WERI-Rb-1 (cell line): ENCODE measurements around the gene ATP6V0C.

Experiments used
- DNase-seq: peaks from one replicate; pipeline ENCODE4 v3.0.0-alpha.2; 2020
- H3K27ac ChIP-seq: fragments of 250-450 bp; sonication (Bioruptor Pico); 2 replicates; pipeline ENCODE4 v1.5.1; 2020; ENCODE audit warnings: mild to moderate bottlenecking, moderate library complexity
- H3K27me3 ChIP-seq: fragments of 250-450 bp; sonication (Bioruptor Pico); 2 replicates; pipeline ENCODE4 v1.5.1; 2021; ENCODE audit warnings: mild to moderate bottlenecking, low read depth, moderate library complexity; ENCODE audit not compliant: insufficient read depth, severe bottlenecking
- H3K36me3 ChIP-seq: fragments of 250-450 bp; sonication (Bioruptor Pico); 2 replicates; pipeline ENCODE4 v1.5.1; 2020; ENCODE audit warnings: mild to moderate bottlenecking, moderate library complexity
- H3K4me3 ChIP-seq: 2 replicates; pipeline ENCODE4 v1.5.1; 2011; ENCODE audit warnings: low read depth, mild to moderate bottlenecking, control low read depth, low read length
- H3K9me3 ChIP-seq: fragments of 250-450 bp; sonication (Bioruptor Pico); 2 replicates; pipeline ENCODE4 v1.5.1; 2021; ENCODE audit warnings: mild to moderate bottlenecking, moderate library complexity; ENCODE audit not compliant: severe bottlenecking
- CTCF ChIP-seq: IDR thresholded peaks from 2 replicates; pipeline ENCODE4 v1.5.1; 2011; ENCODE audit warnings: low read depth, mild to moderate bottlenecking, control low read depth, inconsistent platforms, low read length

The ATP6V0C gene

GRCh38 chr16:2482708-2483534 lies 30.8 kb upstream of the ATP6V0C start:
- TF ChIP-seq CTCF = no peak
- Histone ChIP-seq H3K27me3 (no peaks in the 10 kb centered on the region), H3K36me3 (peaks cover 15% of the 10 kb centered on the region), H3K4me3 (peak overlapping the region; percentile 11; the same call in 1 of the 2 replicates), H3K9me3 (no peaks in the 10 kb centered on the region), H3K27ac (peak overlapping the region; percentile 44)
- DNase-seq = peak; percentile 59

DNA sequence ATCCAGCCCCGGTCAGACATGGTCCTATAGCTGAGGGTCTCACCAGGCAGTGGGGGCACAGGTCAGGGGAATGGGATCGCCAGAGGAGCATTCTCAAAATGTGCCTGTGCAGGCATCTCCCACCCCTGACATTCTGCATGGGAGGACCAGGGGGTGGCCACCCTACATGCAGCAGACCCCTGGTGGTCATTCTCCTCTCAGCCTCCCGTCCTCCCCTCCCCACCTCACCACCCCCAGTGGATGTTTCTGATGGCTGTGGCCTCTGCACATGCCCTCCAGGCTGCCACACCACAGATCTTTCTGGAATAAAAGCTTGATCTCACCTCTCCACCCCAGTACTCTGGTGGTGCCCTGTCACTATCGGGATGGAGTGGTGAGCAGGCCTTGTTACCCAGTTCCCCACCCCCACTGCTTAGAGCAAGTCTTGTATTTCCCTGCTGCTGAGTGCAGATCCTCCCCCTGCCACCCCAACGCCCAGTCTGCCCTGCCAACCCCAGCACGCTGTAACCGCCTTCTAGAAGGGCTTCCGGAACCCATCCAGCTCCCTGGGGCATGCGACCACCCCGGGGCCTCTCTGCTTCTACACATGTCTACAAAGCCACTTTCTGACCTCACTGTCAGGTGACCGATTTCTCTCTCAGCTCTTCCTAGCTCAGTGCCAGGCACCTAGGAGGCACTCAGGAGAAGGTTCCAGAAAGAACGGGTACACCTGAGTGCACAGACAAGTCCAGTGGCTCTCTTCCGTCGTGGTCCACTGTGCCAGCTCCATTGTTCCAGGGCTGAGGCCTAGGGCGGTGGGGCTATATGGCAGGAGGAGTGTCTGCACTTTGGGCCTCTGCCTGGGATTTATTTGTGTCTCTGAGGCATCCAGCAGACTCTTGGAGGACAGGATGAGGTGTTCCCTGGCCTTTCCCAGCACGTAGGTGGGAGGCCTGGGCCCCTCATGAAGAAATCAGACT lies 29.5 kb upstream of the ATP6V0C start:
- H3K4me3 ChIP-seq = no peak overlapping the region
- DNase-seq = no peak

DNA sequence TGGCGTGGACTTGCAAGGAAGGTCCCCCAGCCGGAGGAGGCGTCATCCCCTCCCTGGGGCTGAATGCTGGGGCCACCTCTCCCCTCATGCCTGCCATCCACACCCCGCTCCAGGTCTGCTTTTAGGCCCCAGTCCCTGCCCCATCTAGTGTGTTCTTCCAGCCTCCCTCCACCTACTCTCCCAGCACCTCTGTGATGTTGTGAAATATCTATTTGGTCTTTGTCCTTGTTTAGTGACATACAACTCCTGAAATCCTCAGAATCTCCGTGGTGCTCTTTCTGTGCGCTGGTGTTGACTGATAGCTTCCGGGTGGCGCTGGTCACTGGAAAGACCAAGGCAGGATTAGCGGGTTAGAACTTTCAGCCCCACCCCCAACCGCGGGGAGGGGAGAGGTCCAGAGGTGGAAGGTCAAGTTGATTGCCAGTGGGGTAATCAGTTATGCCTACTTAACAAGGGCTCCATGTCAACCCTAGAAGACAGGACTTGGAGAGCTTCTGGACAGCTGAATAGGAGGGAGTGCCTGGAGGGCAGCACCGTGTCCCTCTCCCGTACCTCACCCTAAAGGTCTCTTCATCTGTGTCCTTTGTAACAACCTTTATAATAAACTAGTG lies 28.7 kb upstream of the ATP6V0C start:
- no peak for DNase-seq
- Histone ChIP-seq H3K4me3 (no peak overlapping the region), H3K27me3 (no peaks in the 10 kb centered on the region), H3K9me3 (no peaks in the 10 kb centered on the region), H3K27ac (no peak overlapping the region), H3K36me3 (peaks cover 3% of the 10 kb centered on the region)
- TF ChIP-seq CTCF = no peak

More for the DNA sequence above, 29.5 kb upstream of the ATP6V0C start:
- no peaks in the 10 kb centered on the region for H3K27me3 ChIP-seq
- no peak overlapping the region for H3K27ac ChIP-seq
- TF ChIP-seq CTCF = peak; percentile 23; the same call in 1 of the 2 replicates
- H3K36me3 ChIP-seq = peaks cover 8% of the 10 kb centered on the region
- no peaks in the 10 kb centered on the region for H3K9me3 ChIP-seq

- H3K9me3 ChIP-seq = no peaks in the 10 kb centered on the region
- no peak overlapping the region for H3K4me3 ChIP-seq
- no peak for DNase-seq
- H3K27me3 ChIP-seq = no peaks in the 10 kb centered on the region
- H3K27ac ChIP-seq = no peak overlapping the region
- no peak for TF ChIP-seq CTCF
- peaks cover 8% of the 10 kb centered on the region for H3K36me3 ChIP-seq
These were observed 27.8 kb upstream of the ATP6V0C start for GRCh38 chr16:2485811-2486507.
